Measurements from ENCODE around the gene GNL3. TPM values are rescaled to one million over a fixed set of nuclear protein-coding genes. Genes with fewer than 3 reads are reported as not detected.

GNL3 gene
- total and polyA plus RNA-seq, 12 donors: 20.6 to 60.4 (median 25.8) TPM

DNA sequence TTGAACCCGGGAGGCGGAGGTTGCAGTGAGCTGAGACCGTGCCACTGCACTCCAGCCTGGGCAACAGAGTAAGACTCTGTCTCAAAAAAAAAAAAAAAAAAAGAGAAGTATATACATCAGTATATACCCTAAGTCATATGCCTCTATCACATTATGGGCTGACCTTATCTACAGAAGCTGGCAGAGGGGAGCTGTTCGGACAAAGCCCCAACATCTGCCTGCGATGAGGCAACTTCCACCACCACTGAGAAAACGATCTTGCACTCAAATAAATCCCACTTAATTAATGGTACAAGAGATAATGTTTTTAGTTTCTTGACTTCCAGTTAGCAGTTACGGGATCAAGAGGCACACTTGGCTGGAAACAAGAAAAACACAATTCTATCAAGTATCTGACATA lies 17.5 kb downstream of the GNL3 start:
- 93 to 94% methylated on average over 7 of the region's 7 CpGs for WGBS, 2 donors
- no peak for DNase-seq
- Histone ChIP-seq H3K4me3 (no peak overlapping the region), H3K9me3 (no peaks in the 10 kb centered on the region), H3K27ac (no peak overlapping the region), H3K27me3 (no peaks in the 10 kb centered on the region), H3K36me3 (peaks cover 0 to 32% (median 14%) of the 10 kb centered on the region in 9 donors), H3K4me1 (peaks cover 8 to 40% (median 31%) of the 10 kb centered on the region in 9 donors)
- ATAC-seq: no peak
- TF ChIP-seq CTCF (IDR thresholded peaks at IDR 0.05): no peak
- intact Hi-C loops (cut with DNase I): no loop called here

- Histone ChIP-seq H3K27me3 (no peaks in the 10 kb centered on the region), H3K36me3 (peaks cover 0 to 32% (median 15%) of the 10 kb centered on the region in 9 donors), H3K4me3 (peak overlapping the region; percentile 48 to 97 (median 86)), H3K27ac (peak overlapping the region; percentile 60 to 97 (median 92)), H3K4me1 (peaks cover 8 to 41% (median 31%) of the 10 kb centered on the region in 9 donors), H3K9me3 (no peaks in the 10 kb centered on the region)
- no peak for TF ChIP-seq CTCF (IDR thresholded peaks at IDR 0.05)
- ATAC-seq (peak in 6 of 8 donors; percentile 11 to 33 (median 19)), DNase-seq (no peak)
- 1 to 3% methylated on average over 22 of the region's 22 CpGs for WGBS, 2 donors
- intact Hi-C loops (cut with DNase I): no loop called here
These were observed 19.0 kb downstream of the GNL3 start for GRCh38 chr3:52704611-52705437.

DNA sequence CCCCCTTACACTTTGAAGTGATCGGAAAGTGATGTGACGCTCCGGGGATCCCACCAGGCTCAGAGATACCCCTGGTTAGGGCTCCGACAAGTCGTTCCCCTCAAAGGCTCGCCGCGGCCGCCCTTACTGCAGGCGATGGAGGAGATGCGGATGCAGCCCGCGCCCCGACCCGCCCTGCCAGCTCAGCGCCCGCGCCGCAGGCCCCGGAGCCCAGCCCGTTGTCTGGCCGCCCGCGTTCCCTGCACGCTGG lies 19.5 kb downstream of the GNL3 start:
- no peak for DNase-seq
- WGBS, 2 donors: 0% methylated on average over 25 of the region's 25 CpGs
- H3K4me1 ChIP-seq: peaks cover 8 to 41% (median 31%) of the 10 kb centered on the region in 9 donors

More for the DNA sequence above, 19.5 kb downstream of the GNL3 start:
- intact Hi-C loops (cut with DNase I): no loop called here
- H3K27ac ChIP-seq: peak overlapping the region; percentile 60 to 97 (median 92)
- TF ChIP-seq CTCF (IDR thresholded peaks at IDR 0.05): no peak
- no peaks in the 10 kb centered on the region for H3K9me3 ChIP-seq
- ATAC-seq: peak in 1 of 8 donors; percentile 65
- peaks cover 0 to 31% (median 20%) of the 10 kb centered on the region in 9 donors for H3K36me3 ChIP-seq
- no peaks in the 10 kb centered on the region for H3K27me3 ChIP-seq
- peak overlapping the region; percentile 48 to 97 (median 86) for H3K4me3 ChIP-seq
